ENCODE results near the gene CDK14.

The CDK14 gene

DNA sequence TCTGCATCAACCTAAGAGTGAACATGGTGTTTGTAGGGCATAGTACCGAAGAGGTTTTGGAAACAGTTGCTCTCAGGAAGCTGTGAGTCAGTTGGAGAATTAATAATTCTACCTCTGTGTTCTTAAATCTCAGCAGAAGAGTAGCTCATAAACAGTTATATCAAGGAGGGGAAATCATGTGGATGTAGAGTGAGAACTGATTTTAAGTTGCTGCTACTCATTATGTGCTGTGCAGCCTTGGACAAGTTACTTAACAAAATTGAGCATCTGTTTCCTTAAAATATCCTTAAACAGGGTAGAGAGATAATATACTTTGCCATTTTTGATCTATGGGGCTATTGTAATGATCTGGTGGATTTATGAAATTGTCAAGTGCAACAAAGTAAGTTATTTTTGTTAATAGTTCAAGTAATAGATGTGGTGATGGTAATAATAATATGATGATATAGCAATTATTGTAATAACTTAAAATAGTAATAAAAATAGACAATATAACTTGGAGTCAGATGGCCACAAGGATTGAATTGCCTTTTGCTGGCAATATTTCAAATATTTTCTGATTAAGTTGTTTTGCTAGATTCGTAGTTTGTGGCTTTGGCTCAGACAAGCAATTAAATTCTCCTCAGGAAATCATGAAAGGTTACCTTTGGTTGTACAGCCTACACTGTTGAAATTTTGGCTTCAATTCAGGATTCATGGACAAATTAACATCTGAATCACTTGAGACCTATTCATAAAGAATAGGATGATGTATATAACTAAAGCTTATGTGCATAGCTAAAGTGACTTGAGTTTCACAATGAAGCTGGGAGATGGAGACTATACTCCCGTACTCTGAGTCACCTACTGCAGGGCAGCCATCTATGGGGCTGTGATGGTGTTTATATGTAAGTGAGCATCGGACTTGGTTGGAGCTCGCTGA is 228.5 kb downstream of the CDK14 start:
- TF ChIP-seq SIN3A (IDR thresholded peaks at IDR 0.05; ENCODE audit: borderline replicate concordance, insufficient read depth, low read length): no peak
- no peak; the same call in 1 of the 2 replicates for TF ChIP-seq POLR2AphosphoS5 (IDR thresholded peaks at IDR 0.05; ENCODE audit: low read depth, low read length)

DNA sequence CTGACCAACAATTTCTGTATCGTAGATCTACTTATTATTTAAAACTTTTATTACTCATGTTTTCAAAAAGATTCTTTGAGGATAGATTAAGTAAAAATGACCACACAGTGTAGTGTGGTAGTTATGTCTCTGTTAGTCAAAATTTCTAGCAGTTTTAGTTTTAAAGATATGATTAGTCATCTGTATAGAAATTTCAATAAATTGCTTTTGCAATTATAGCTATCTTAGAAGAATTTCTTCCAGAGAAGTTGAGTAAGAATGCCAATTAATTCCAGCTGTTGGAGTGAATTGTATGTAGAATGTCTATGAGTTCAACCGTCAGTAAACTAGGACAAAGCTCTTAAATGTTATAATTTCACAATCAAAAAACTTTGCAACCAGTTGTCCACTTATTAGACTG is 229.7 kb downstream of the CDK14 start:
- TF ChIP-seq FOXP2 (optimal IDR thresholded peaks at IDR 0.05; ENCODE audit: borderline replicate concordance, extremely low read depth, extremely low read length, insufficient read depth) (no peak), SIN3A (IDR thresholded peaks at IDR 0.05; ENCODE audit: borderline replicate concordance, insufficient read depth, low read length) (no peak), TAF1 (IDR thresholded peaks at IDR 0.05; ENCODE audit: borderline replicate concordance, insufficient read depth, low read length) (no peak), POLR2AphosphoS5 (IDR thresholded peaks at IDR 0.05; ENCODE audit: low read depth, low read length) (no peak)
- TF ChIP-seq, protein P1, sequence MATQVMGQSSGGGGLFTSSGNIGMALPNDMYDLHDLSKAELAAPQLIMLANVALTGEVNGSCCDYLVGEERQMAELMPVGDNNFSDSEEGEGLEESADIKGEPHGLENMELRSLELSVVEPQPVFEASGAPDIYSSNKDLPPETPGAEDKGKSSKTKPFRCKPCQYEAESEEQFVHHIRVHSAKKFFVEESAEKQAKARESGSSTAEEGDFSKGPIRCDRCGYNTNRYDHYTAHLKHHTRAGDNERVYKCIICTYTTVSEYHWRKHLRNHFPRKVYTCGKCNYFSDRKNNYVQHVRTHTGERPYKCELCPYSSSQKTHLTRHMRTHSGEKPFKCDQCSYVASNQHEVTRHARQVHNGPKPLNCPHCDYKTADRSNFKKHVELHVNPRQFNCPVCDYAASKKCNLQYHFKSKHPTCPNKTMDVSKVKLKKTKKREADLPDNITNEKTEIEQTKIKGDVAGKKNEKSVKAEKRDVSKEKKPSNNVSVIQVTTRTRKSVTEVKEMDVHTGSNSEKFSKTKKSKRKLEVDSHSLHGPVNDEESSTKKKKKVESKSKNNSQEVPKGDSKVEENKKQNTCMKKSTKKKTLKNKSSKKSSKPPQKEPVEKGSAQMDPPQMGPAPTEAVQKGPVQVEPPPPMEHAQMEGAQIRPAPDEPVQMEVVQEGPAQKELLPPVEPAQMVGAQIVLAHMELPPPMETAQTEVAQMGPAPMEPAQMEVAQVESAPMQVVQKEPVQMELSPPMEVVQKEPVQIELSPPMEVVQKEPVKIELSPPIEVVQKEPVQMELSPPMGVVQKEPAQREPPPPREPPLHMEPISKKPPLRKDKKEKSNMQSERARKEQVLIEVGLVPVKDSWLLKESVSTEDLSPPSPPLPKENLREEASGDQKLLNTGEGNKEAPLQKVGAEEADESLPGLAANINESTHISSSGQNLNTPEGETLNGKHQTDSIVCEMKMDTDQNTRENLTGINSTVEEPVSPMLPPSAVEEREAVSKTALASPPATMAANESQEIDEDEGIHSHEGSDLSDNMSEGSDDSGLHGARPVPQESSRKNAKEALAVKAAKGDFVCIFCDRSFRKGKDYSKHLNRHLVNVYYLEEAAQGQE (IDR thresholded peaks at IDR 0.05; ENCODE audit: insufficient read depth in 1 of 2, low read depth in 2 of 2, low read length in 2 of 2): no peak

GRCh38 chr7:90828601-90829000 is 232.5 kb downstream of the CDK14 start:
- TF ChIP-seq POLR2AphosphoS5 (IDR thresholded peaks at IDR 0.05; ENCODE audit: low read depth, low read length): no peak
- no peak for TF ChIP-seq TAF1 (IDR thresholded peaks at IDR 0.05; ENCODE audit: borderline replicate concordance, insufficient read depth, low read length)
- no peak for TF ChIP-seq SIN3A (IDR thresholded peaks at IDR 0.05; ENCODE audit: borderline replicate concordance, insufficient read depth, low read length)
- no peak for TF ChIP-seq FOXP2 (optimal IDR thresholded peaks at IDR 0.05; ENCODE audit: borderline replicate concordance, extremely low read depth, extremely low read length, insufficient read depth)
- TF ChIP-seq, protein P1 (IDR thresholded peaks at IDR 0.05; ENCODE audit: insufficient read depth in 1 of 2, low read depth in 2 of 2, low read length in 2 of 2): no peak

DNA sequence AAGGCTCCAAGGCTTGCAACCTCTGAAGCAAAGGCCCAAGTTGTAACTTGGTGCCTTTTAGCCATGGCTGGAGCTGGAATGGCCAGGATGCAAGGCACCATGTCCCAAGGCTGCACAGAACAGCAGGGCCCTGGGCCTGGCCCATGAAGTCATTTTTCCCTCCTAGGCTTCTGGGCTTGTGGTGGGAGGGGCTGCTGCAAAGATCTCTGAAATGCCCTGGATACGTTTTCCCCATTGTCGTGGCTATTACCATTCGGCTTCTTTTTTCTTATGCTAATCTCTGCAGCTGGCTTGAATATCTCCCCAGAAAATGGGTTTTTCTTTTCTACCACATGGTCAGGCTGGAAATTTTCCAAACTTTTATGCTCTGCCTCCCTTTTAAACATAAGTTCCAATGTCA is 234.2 kb downstream of the CDK14 start:
- TF ChIP-seq POLR2AphosphoS5 (IDR thresholded peaks at IDR 0.05; ENCODE audit: low read depth, low read length) (no peak), FOXP2 (optimal IDR thresholded peaks at IDR 0.05; ENCODE audit: borderline replicate concordance, extremely low read depth, extremely low read length, insufficient read depth) (no peak), SIN3A (IDR thresholded peaks at IDR 0.05; ENCODE audit: borderline replicate concordance, insufficient read depth, low read length) (no peak), TAF1 (IDR thresholded peaks at IDR 0.05; ENCODE audit: borderline replicate concordance, insufficient read depth, low read length) (no peak)
- TF ChIP-seq, protein P1 (IDR thresholded peaks at IDR 0.05; ENCODE audit: insufficient read depth in 1 of 2, low read depth in 2 of 2, low read length in 2 of 2): no peak

DNA sequence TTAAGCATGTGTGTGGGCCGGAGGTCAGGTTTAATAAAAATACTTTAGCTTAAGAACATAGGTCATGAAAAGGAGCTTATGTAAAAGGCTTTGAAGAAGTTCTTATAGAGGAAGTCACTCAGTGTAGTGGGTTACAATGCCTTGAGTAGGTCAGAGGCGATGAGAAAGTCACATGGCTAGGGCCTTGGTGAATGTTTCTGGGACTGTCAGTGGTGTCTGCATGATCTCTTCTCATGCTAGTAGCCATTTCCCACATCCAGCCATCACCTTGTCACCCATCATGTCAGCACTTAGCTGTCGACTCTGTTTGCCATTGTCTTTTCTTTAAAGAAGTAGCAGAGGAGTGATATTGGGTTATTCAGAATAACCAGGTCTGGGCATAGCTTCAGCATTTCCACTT is 236.6 kb downstream of the CDK14 start:
- no peak for TF ChIP-seq FOXP2 (optimal IDR thresholded peaks at IDR 0.05; ENCODE audit: borderline replicate concordance, extremely low read depth, extremely low read length, insufficient read depth)
- no peak for TF ChIP-seq TAF1 (IDR thresholded peaks at IDR 0.05; ENCODE audit: borderline replicate concordance, insufficient read depth, low read length)
- TF ChIP-seq SIN3A (IDR thresholded peaks at IDR 0.05; ENCODE audit: borderline replicate concordance, insufficient read depth, low read length): no peak
- TF ChIP-seq, protein P1 (IDR thresholded peaks at IDR 0.05; ENCODE audit: insufficient read depth in 1 of 2, low read depth in 2 of 2, low read length in 2 of 2): no peak
- no peak for TF ChIP-seq POLR2AphosphoS5 (IDR thresholded peaks at IDR 0.05; ENCODE audit: low read depth, low read length)

Data from PFSK-1 (cell line).